H1 (cell line): ENCODE results near the gene PLK4. TPM values are rescaled to one million over a fixed set of nuclear protein-coding genes. Genes with fewer than 3 reads are reported as not detected.
"Not testable (repeated sequence)": the region's sequence is repeated elsewhere in the genome, so short reads cannot be mapped to it uniquely, and the experiment has no call there.

Experiments used
- CTCF ChIA-PET: fragments of 300-600 bp; sonication (Branson Sonifier 250); formaldehyde crosslinking; loops from one replicate; lab custom pipeline; 2021; ENCODE audit not compliant: partially characterized antibody; lab: Charles Lee
- POLR2A ChIA-PET: fragments of 300-600 bp; sonication (Branson Sonifier 250); formaldehyde crosslinking; loops from one replicate; lab custom pipeline; 2021; ENCODE audit warnings: inconsistent platforms; ENCODE audit not compliant: partially characterized antibody; lab: Charles Lee
- DNase-seq, 2 experiments: peaks; one replicate each; pipeline versions ENCODE4 v3.0.0 to v3.0.0-alpha.2; 2010 to 2022; ENCODE audit warnings: low spot score in 2 of 2, low read depth in 1 of 2, mixed read lengths in 1 of 2
- FAIRE-seq: peaks from 2 replicates; lab custom pipeline; 2011; peaks lifted over from hg19 to GRCh38; lab: Jason Lieb, UNC
- H2AFZ ChIP-seq: 2 replicates; pipeline ENCODE4 v1.8.1; 2012; ENCODE audit warnings: low read length, inconsistent platforms
- H2AK5ac ChIP-seq: 2 replicates; pipeline ENCODE4 v1.6.1; 2013; ENCODE audit warnings: low read depth, low read length
- H2BK120ac ChIP-seq: replicated peaks from 2 replicates; pipeline ENCODE3; 2013; ENCODE audit warnings: low read depth, low read length, inconsistent platforms
- H2BK12ac ChIP-seq: 2 replicates; pipeline ENCODE4 v1.6.1; 2013; ENCODE audit warnings: low read depth, low read length
- H2BK15ac ChIP-seq: 2 replicates; pipeline ENCODE4 v1.6.1; 2013; ENCODE audit warnings: low read length
- H2BK20ac ChIP-seq: 2 replicates; pipeline ENCODE4 v1.6.1; 2013; ENCODE audit warnings: low read length
- H2BK5ac ChIP-seq: 2 replicates; pipeline ENCODE4 v1.6.1; 2013; ENCODE audit warnings: low read depth, low read length
- H3K14ac ChIP-seq: 2 replicates; pipeline ENCODE4 v1.6.1; 2013; ENCODE audit warnings: inconsistent platforms; ENCODE audit not compliant: insufficient read length
- H3K18ac ChIP-seq: 2 replicates; pipeline ENCODE4 v1.6.1; 2013; ENCODE audit warnings: low read length; ENCODE audit errors: extremely low read depth
- H3K23ac ChIP-seq: 2 replicates; pipeline ENCODE4 v1.6.1; 2013; ENCODE audit warnings: inconsistent platforms; ENCODE audit not compliant: insufficient read length
- H3K23me2 ChIP-seq: 2 replicates; pipeline ENCODE4 v1.6.1; 2013; ENCODE audit warnings: low read depth, low read length
- H3K27ac ChIP-seq: 2 replicates; pipeline ENCODE4 v1.6.1; 2011; ENCODE audit warnings: low read depth, low read length, inconsistent platforms
- H3K27me3 ChIP-seq, 4 experiments: replicated peaks in 1 of 4; 1 replicate in 1 of 4; 2 replicates in 3 of 4; pipeline versions ENCODE4 v1.6.1 to v1.8.1; 2011 to 2013; ENCODE audit warnings: low read length in 3 of 4, mild to moderate bottlenecking in 3 of 4, inconsistent platforms in 2 of 4, mixed read lengths in 2 of 4, moderate library complexity in 1 of 4; ENCODE audit not compliant: control insufficient read depth in 3 of 4, insufficient read depth in 3 of 4; ENCODE audit errors: extremely low read depth in 1 of 4
- H3K36me3 ChIP-seq, 4 experiments: 2 replicates each; pipeline versions ENCODE4 v1.6.1 to v1.8.1; 2011 to 2013; ENCODE audit warnings: mild to moderate bottlenecking in 4 of 4, low read length in 3 of 4, moderate library complexity in 2 of 4, control low read depth in 1 of 4, inconsistent platforms in 1 of 4; ENCODE audit not compliant: insufficient read depth in 4 of 4, control insufficient read depth in 2 of 4
- H3K4ac ChIP-seq: replicated peaks from 2 replicates; pipeline ENCODE3; 2013; ENCODE audit warnings: low read length, low read depth, mixed read lengths, inconsistent platforms; ENCODE audit not compliant: insufficient read length
- H3K4me1 ChIP-seq, 4 experiments: replicated peaks in 1 of 4; 1 replicate in 1 of 4; 2 replicates in 3 of 4; pipeline versions ENCODE4 v1.6.1 to v1.8.1; 2011 to 2013; ENCODE audit warnings: low read length in 3 of 4, inconsistent platforms in 2 of 4, mixed read lengths in 1 of 4; ENCODE audit not compliant: insufficient read depth in 4 of 4, control insufficient read depth in 3 of 4
- H3K4me2 ChIP-seq, 2 experiments: 2 replicates each; pipeline versions ENCODE4 v1.6.1 to v1.8.1; 2011 to 2013; ENCODE audit warnings: low read depth in 2 of 2, low read length in 2 of 2, control low read depth in 1 of 2, inconsistent platforms in 1 of 2, mild to moderate bottlenecking in 1 of 2; ENCODE audit not compliant: insufficient read depth in 1 of 2
- H3K4me3 ChIP-seq, 4 experiments: fragments of 200-600, 300-600 bp in 1 of 4; sonication (generic), shearing (Covaris generic), sonication (Bioruptor Twin) in 1 of 4; 2 replicates each; pipeline versions ENCODE4 v1.5.1 to v1.8.1; 2011 to 2016; ENCODE audit warnings: low read length in 4 of 4, low read depth in 3 of 4, control low read depth in 2 of 4, inconsistent platforms in 2 of 4, mild to moderate bottlenecking in 2 of 4, mixed read lengths in 1 of 4, moderate library complexity in 1 of 4; ENCODE audit not compliant: insufficient read depth in 2 of 4; ENCODE audit errors: extremely low read depth in 1 of 4
- H3K56ac ChIP-seq: replicated peaks from 2 replicates; pipeline ENCODE3; 2013; ENCODE audit warnings: low read depth, mild to moderate bottlenecking, mixed read lengths, low read length, inconsistent platforms; ENCODE audit not compliant: insufficient read length
- H3K79me1 ChIP-seq: 2 replicates; pipeline ENCODE4 v1.6.1; 2013; ENCODE audit warnings: low read depth, low read length, control low read depth
- H3K79me2 ChIP-seq, 2 experiments: 2 replicates each; pipeline versions ENCODE4 v1.6.1 to v1.8.1; 2012 to 2013; ENCODE audit warnings: low read length in 2 of 2, mild to moderate bottlenecking in 2 of 2, inconsistent platforms in 1 of 2; ENCODE audit not compliant: insufficient read depth in 2 of 2, control insufficient read depth in 1 of 2
- H3K9ac ChIP-seq, 4 experiments: replicated peaks in 1 of 4; 1 replicate in 1 of 4; 2 replicates in 3 of 4; pipeline versions ENCODE4 v1.6.1 to v1.8.1; 2011 to 2013; ENCODE audit warnings: low read depth in 3 of 4, low read length in 3 of 4, control low read depth in 2 of 4, mild to moderate bottlenecking in 2 of 4, moderate library complexity in 2 of 4, inconsistent platforms in 1 of 4; ENCODE audit errors: extremely low read depth in 1 of 4
- H3K9me3 ChIP-seq, 2 experiments: 2 replicates each; pipeline versions ENCODE4 v1.6.1 to v1.8.1; 2012 to 2013; ENCODE audit warnings: mild to moderate bottlenecking in 2 of 2, moderate library complexity in 2 of 2, control low read depth in 1 of 2, inconsistent platforms in 1 of 2, low read depth in 1 of 2, low read length in 1 of 2, mixed read lengths in 1 of 2; ENCODE audit not compliant: insufficient read depth in 2 of 2
- H4K20me1 ChIP-seq, 2 experiments: replicated peaks in 1 of 2; 2 replicates each; pipeline versions ENCODE3 to v1.8.1; 2011 to 2013; ENCODE audit warnings: inconsistent platforms in 2 of 2, low read length in 2 of 2, mild to moderate bottlenecking in 1 of 2; ENCODE audit not compliant: insufficient read depth in 2 of 2, control insufficient read depth in 1 of 2
- H4K5ac ChIP-seq: 2 replicates; pipeline ENCODE4 v1.6.1; 2013; ENCODE audit warnings: low read length, low read depth, mixed read lengths, inconsistent platforms; ENCODE audit not compliant: insufficient read length
- H4K8ac ChIP-seq: 2 replicates; pipeline ENCODE4 v1.8.0; 2013; ENCODE audit warnings: mild to moderate bottlenecking, moderate library complexity, low read length, inconsistent platforms; ENCODE audit not compliant: insufficient read depth; ENCODE audit errors: extremely low read depth
- H4K91ac ChIP-seq: replicated peaks from 2 replicates; pipeline ENCODE3; 2013; ENCODE audit warnings: low read length, mixed read lengths, inconsistent platforms; ENCODE audit not compliant: insufficient read length
- WGBS, 2 experiments: shearing (Covaris generic) in 1 of 2; methylation state at CpG; one replicate each; pipeline versions ENCODE4 v1.1.6 to v1.1.7; 2013 to 2015; ENCODE audit warnings: low lambda C conversion rate in 2 of 2, mixed read lengths in 2 of 2, inconsistent platforms in 1 of 2, low coverage in 1 of 2, missing lambda C conversion rate in 1 of 2; ENCODE audit not compliant: insufficient replicate concordance in 2 of 2, insufficient coverage in 1 of 2, insufficient read length in 1 of 2; ENCODE audit errors: extremely low coverage in 1 of 2, missing lambda C conversion rate in 1 of 2; 5-methylcytosine and 5-hydroxymethylcytosine counted together
- polyA plus RNA-seq, 7 experiments: library from polyadenylated mRNA; depleted of rRNA in 3 of 7; stranded (reverse) in 5 of 7; unstranded in 2 of 7; fragments of >200 nt in 5 of 7; fragments of 200-250 nt in 2 of 7; gene quantifications; 1 replicate in 5 of 7; 2 replicates in 1 of 7; 4 replicates in 1 of 7; pipeline versions ENCODE4 v1.2.1 to v1.2.3, GENCODE V29; 2011 to 2013; ENCODE audit warnings: missing spikeins in 2 of 7, mixed read lengths in 2 of 7
- total RNA-seq: library from RNA; stranded (reverse); fragmentation: NEBNext Ultra II Directional; extraction: Animal tissue kit (Norgen Biotek cat#: 25700); gene quantifications from 2 replicates; pipeline ENCODE4 v1.2.1, GENCODE V29; 2021

PLK4 gene
- total and polyA plus RNA-seq, 2 of the 8 experiments (the other 6 are each of a cell fraction or from before 2014, with no cell fraction given): 23.3 to 35.2 TPM

GRCh38 chr4:127931836-127932235, 51.1 kb downstream of the PLK4 start:
- H4K91ac ChIP-seq, H4K20me1 ChIP-seq, H2AFZ ChIP-seq, H4K8ac ChIP-seq, H2BK5ac ChIP-seq, H3K18ac ChIP-seq, H3K4ac ChIP-seq, H3K9ac ChIP-seq, H3K79me1 ChIP-seq, H3K27ac ChIP-seq, FAIRE-seq, H2BK12ac ChIP-seq, H3K4me2 ChIP-seq, H3K27me3 ChIP-seq, H2BK20ac ChIP-seq, H3K56ac ChIP-seq, H3K23ac ChIP-seq, H4K5ac ChIP-seq, DNase-seq, H2AK5ac ChIP-seq, H3K14ac ChIP-seq, H2BK15ac ChIP-seq, H2BK120ac ChIP-seq, H3K79me2 ChIP-seq, H3K4me3 ChIP-seq, H3K36me3 ChIP-seq, H3K9me3 ChIP-seq, H3K23me2 ChIP-seq, H3K4me1 ChIP-seq: not testable (repeated sequence)
- CTCF ChIA-PET: interaction anchor here (1.2 kb wide), 3 partner anchors 10 to 33 kb away, joined by 3 to 6 read pairs (median 3); partner anchors contain the start of genes ABHD18 and MFSD8
- POLR2A ChIA-PET: interaction anchor here (1.0 to 1.1 kb wide), 2 partner anchors 33 to 51 kb away, joined by 3 to 6 read pairs; partner anchors contain the start of genes ABHD18, MFSD8 and PLK4
- WGBS, 2 experiments: 89% methylated on average over 6 of the region's 6 CpGs; no CpG with 5 or more reads in 1 of the 2 experiments
